Epithelial cell of esophagus (primary cell): ENCODE measurements around the gene TMEM214.

Source experiments
- DNase-seq: peaks from one replicate; pipeline ENCODE4 v3.0.0; 2010; ENCODE audit warnings: low read depth
- H3K4me3 ChIP-seq: 2 replicates; pipeline ENCODE4 v1.5.1; 2011; ENCODE audit warnings: mild to moderate bottlenecking, low read length, control low read depth
- CTCF ChIP-seq: IDR thresholded peaks from 2 replicates; pipeline ENCODE4 v1.5.1; 2011; ENCODE audit warnings: low read depth, mild to moderate bottlenecking, low read length, control low read depth, inconsistent platforms; ENCODE audit not compliant: insufficient read depth; ENCODE audit errors: missing control alignments

The TMEM214 gene

GRCh38 chr2:27009083-27009482 lies 23.7 kb upstream of the TMEM214 start:
- no peak for TF ChIP-seq CTCF
- DNase-seq: no peak

GRCh38 chr2:27009716-27010115 lies 23.0 kb upstream of the TMEM214 start:
- no peak overlapping the region for H3K4me3 ChIP-seq
- DNase-seq: no peak
- TF ChIP-seq CTCF: no peak

More at GRCh38 chr2:27009083-27009482, 23.7 kb upstream of the TMEM214 start:
- no peak overlapping the region for H3K4me3 ChIP-seq

GRCh38 chr2:27010139-27010538 lies 22.6 kb upstream of the TMEM214 start:
- no peak for DNase-seq
- H3K4me3 ChIP-seq: no peak overlapping the region
- TF ChIP-seq CTCF: no peak

GRCh38 chr2:27013738-27014137 lies 19.0 kb upstream of the TMEM214 start:
- no peak overlapping the region for H3K4me3 ChIP-seq
- no peak for TF ChIP-seq CTCF
- DNase-seq: no peak

- DNase-seq: no peak
- no peak for TF ChIP-seq CTCF
- H3K4me3 ChIP-seq: no peak overlapping the region
Measured at GRCh38 chr2:27014771-27015433, 17.9 kb upstream of the TMEM214 start.

GRCh38 chr2:27016801-27017325 lies 15.9 kb upstream of the TMEM214 start:
- DNase-seq: peak; percentile 62
- peak; percentile 76 for TF ChIP-seq CTCF
- no peak overlapping the region for H3K4me3 ChIP-seq

- no peak for TF ChIP-seq CTCF
- H3K4me3 ChIP-seq: no peak overlapping the region
- no peak for DNase-seq
Measured at GRCh38 chr2:27018142-27018541, 14.6 kb upstream of the TMEM214 start.
